Liver (tissue), 3 donors: Measurements from ENCODE around the gene GPANK1.

Experiments
- FOXA1 ChIP-seq: IDR thresholded peaks from 2 replicates; pipeline ENCODE4 v1.6.1; 2016; ENCODE audit warnings: antibody characterized with exemption
- JUND ChIP-seq, 2 donors: IDR thresholded peaks; 2 replicates each; pipeline ENCODE4 v1.6.1; 2016; ENCODE audit warnings: antibody characterized with exemption in 2 of 2
- RAD21 ChIP-seq, 2 donors: IDR thresholded peaks; 2 replicates each; pipeline ENCODE4 v1.6.1; 2016; ENCODE audit warnings: antibody characterized with exemption in 2 of 2, mild to moderate bottlenecking in 2 of 2
- YY1 ChIP-seq: IDR thresholded peaks from 2 replicates; pipeline ENCODE4 v1.6.1; 2016; ENCODE audit warnings: antibody characterized with exemption, mild to moderate bottlenecking
- TF ChIP-seq, protein P1 (sequence below): IDR thresholded peaks from 2 replicates; pipeline ENCODE4 v1.6.1; 2016; ENCODE audit warnings: antibody characterized with exemption
- TF ChIP-seq, protein P2 (sequence below): fragments of 150-350 bp; IDR thresholded peaks from 2 replicates; pipeline ENCODE4 v1.5.1; 2017; ENCODE audit warnings: improper control_type of control experiment, low read depth, low read length; ENCODE audit not compliant: missing input control
- TF ChIP-seq, protein P3 (sequence below): IDR thresholded peaks from 2 replicates; pipeline ENCODE4 v1.6.1; 2016; ENCODE audit warnings: antibody characterized with exemption, mild to moderate bottlenecking
- TF ChIP-seq, protein P4 (sequence below): IDR thresholded peaks from 2 replicates; pipeline ENCODE4 v1.6.1; 2016; ENCODE audit warnings: antibody characterized with exemption
- donor health status: healthy.
- donor health status: healthy.

DNA sequence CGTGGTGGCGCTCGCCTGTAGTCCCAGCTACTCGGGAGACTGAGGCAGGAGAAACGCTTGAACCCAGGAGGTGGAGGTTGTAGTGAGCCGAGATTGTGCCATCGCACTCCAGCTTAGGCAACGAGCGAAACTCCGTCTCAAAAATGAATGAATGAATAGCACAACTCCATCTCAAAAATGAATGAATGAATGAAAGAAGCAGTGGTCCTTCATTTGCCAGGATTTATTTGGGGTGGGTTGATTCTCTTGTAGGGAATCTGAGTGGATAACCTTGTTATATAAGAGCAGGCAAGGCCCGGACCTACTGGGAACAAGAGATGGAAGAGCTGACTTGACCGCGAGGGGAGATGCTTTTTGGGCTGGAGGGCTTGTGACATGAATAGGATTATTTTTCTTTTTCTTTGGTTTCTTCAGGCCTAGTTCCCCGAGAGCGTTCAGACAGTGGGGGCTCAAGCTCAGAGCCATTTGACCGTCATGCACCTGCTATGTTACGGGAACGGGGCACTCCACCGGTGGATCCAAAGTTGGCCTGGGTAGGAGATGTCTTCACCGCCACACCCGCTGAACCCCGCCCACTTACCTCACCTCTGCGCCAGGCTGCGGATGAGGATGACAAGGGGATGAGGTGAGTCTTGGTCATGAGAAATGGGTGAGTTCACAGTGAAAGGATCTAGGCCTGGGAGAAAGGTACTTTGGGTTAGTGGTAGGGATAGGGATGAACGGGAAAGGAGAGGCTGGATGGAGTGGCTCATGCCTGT lies 34.4 kb downstream of the GPANK1 start:
- TF ChIP-seq, protein P1, sequence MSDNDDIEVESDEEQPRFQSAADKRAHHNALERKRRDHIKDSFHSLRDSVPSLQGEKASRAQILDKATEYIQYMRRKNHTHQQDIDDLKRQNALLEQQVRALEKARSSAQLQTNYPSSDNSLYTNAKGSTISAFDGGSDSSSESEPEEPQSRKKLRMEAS = no peak
- TF ChIP-seq FOXA1 (no peak), YY1 (no peak), RAD21 (IDR thresholded peaks at IDR 0.05) (no peak), JUND (IDR thresholded peaks at IDR 0.05) (no peak)
- TF ChIP-seq, protein P2, sequence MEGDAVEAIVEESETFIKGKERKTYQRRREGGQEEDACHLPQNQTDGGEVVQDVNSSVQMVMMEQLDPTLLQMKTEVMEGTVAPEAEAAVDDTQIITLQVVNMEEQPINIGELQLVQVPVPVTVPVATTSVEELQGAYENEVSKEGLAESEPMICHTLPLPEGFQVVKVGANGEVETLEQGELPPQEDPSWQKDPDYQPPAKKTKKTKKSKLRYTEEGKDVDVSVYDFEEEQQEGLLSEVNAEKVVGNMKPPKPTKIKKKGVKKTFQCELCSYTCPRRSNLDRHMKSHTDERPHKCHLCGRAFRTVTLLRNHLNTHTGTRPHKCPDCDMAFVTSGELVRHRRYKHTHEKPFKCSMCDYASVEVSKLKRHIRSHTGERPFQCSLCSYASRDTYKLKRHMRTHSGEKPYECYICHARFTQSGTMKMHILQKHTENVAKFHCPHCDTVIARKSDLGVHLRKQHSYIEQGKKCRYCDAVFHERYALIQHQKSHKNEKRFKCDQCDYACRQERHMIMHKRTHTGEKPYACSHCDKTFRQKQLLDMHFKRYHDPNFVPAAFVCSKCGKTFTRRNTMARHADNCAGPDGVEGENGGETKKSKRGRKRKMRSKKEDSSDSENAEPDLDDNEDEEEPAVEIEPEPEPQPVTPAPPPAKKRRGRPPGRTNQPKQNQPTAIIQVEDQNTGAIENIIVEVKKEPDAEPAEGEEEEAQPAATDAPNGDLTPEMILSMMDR = no peak
- TF ChIP-seq, protein P3, sequence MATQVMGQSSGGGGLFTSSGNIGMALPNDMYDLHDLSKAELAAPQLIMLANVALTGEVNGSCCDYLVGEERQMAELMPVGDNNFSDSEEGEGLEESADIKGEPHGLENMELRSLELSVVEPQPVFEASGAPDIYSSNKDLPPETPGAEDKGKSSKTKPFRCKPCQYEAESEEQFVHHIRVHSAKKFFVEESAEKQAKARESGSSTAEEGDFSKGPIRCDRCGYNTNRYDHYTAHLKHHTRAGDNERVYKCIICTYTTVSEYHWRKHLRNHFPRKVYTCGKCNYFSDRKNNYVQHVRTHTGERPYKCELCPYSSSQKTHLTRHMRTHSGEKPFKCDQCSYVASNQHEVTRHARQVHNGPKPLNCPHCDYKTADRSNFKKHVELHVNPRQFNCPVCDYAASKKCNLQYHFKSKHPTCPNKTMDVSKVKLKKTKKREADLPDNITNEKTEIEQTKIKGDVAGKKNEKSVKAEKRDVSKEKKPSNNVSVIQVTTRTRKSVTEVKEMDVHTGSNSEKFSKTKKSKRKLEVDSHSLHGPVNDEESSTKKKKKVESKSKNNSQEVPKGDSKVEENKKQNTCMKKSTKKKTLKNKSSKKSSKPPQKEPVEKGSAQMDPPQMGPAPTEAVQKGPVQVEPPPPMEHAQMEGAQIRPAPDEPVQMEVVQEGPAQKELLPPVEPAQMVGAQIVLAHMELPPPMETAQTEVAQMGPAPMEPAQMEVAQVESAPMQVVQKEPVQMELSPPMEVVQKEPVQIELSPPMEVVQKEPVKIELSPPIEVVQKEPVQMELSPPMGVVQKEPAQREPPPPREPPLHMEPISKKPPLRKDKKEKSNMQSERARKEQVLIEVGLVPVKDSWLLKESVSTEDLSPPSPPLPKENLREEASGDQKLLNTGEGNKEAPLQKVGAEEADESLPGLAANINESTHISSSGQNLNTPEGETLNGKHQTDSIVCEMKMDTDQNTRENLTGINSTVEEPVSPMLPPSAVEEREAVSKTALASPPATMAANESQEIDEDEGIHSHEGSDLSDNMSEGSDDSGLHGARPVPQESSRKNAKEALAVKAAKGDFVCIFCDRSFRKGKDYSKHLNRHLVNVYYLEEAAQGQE = no peak
- TF ChIP-seq, protein P4, sequence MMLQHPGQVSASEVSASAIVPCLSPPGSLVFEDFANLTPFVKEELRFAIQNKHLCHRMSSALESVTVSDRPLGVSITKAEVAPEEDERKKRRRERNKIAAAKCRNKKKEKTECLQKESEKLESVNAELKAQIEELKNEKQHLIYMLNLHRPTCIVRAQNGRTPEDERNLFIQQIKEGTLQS = no peak
